RWPE1 (cell line): ENCODE measurements around the gene HS6ST3.

Experiments used
- CTCF ChIA-PET: fragments of 350-600 bp; sonication (Branson Sonifier 250); formaldehyde crosslinking; extraction: SDS; loops from one replicate; lab custom pipeline; 2021; lab: Yijun Ruan, JAX
- POLR2A ChIA-PET: fragments of 400-600 bp; formaldehyde crosslinking; extraction: SDS; loops from one replicate; lab custom pipeline; 2020; ENCODE audit warnings: antibody characterized with exemption; ENCODE audit not compliant: low non-redundant PET; lab: Yijun Ruan, JAX
- DNase-seq: peaks from one replicate; pipeline ENCODE4 v3.0.0; 2012; ENCODE audit warnings: low spot score
- H3K27ac ChIP-seq: fragments of 450-650 bp; 2 replicates; pipeline ENCODE4 v1.5.1; 2017
- CTCF ChIP-seq: fragments of 450-650 bp; conservative IDR thresholded peaks from 2 replicates; pipeline ENCODE4 v1.5.1; 2017; ENCODE audit warnings: low read depth, mild to moderate bottlenecking

Gene HS6ST3

GRCh38 chr13:96673825-96674224 is 583.9 kb downstream of the HS6ST3 start:
- ChIA-PET POLR2A (no interaction called here), CTCF (no interaction called here)
- H3K27ac ChIP-seq = no peak overlapping the region
- DNase-seq = no peak
- TF ChIP-seq CTCF = no peak

- no peak for TF ChIP-seq CTCF
- no peak for DNase-seq
- POLR2A ChIA-PET = no interaction called here
- H3K27ac ChIP-seq = no peak overlapping the region
- CTCF ChIA-PET = no interaction called here
These were observed 587.1 kb downstream of the HS6ST3 start for GRCh38 chr13:96677029-96677428.

GRCh38 chr13:96678801-96679200 is 588.9 kb downstream of the HS6ST3 start:
- ChIA-PET POLR2A (no interaction called here), CTCF (no interaction called here)
- H3K27ac ChIP-seq = no peak overlapping the region
- no peak for TF ChIP-seq CTCF
- no peak for DNase-seq

- ChIA-PET POLR2A (no interaction called here), CTCF (no interaction called here)
- no peak overlapping the region for H3K27ac ChIP-seq
- no peak for DNase-seq
- TF ChIP-seq CTCF = no peak
These were observed 591.0 kb downstream of the HS6ST3 start for GRCh38 chr13:96680898-96681297.

GRCh38 chr13:96681766-96682165 is 591.9 kb downstream of the HS6ST3 start:
- ChIA-PET CTCF (interaction anchor here (0.6 kb wide), 1 partner anchor 516 kb away, joined by 3 read pairs; no protein-coding TSS in a partner anchor), POLR2A (no interaction called here)
- no peak for TF ChIP-seq CTCF
- no peak overlapping the region for H3K27ac ChIP-seq
- no peak for DNase-seq

GRCh38 chr13:96684469-96684868 is 594.6 kb downstream of the HS6ST3 start:
- TF ChIP-seq CTCF = no peak
- no peak for DNase-seq
- ChIA-PET POLR2A (no interaction called here), CTCF (interaction anchor here (0.7 kb wide), 1 partner anchor 679 kb away, joined by 3 read pairs; no protein-coding TSS in a partner anchor)
- no peak overlapping the region for H3K27ac ChIP-seq

- no peak overlapping the region for H3K27ac ChIP-seq
- POLR2A ChIA-PET = no interaction called here
- DNase-seq = no peak
- CTCF ChIA-PET = no interaction called here
- TF ChIP-seq CTCF = no peak
These were observed 595.0 kb downstream of the HS6ST3 start for GRCh38 chr13:96684907-96685306.
